K562 (cell line): ENCODE measurements around the gene PPP1R14B. TPM values are rescaled to one million over a fixed set of nuclear protein-coding genes. Genes with fewer than 3 reads are reported as not detected.

Experiments
- ATAC-seq: fragments of 200-7000 bp; cut with Tn5 transposase; 3 replicates; pipeline ENCODE4 v1.9.1; 2020; ENCODE audit warnings: moderate library complexity
- BruUV-seq: library from RNA; stranded (reverse); fragments of 400-500 nt; replicated peaks from 2 replicates; lab custom pipeline; 2021; lab: Mats Ljungman, UMichigan
- CTCF ChIA-PET: fragments of 300-600 bp; formaldehyde crosslinking; extraction: SDS; loops from one replicate; lab custom pipeline; 2021; ENCODE audit warnings: low intra/inter-chr PET ratio; lab: Yijun Ruan, JAX
- POLR2A ChIA-PET: fragments of 300-600, 350-650 bp; sonication (Branson Sonifier 250); formaldehyde crosslinking; extraction: SDS; loops from one replicate; lab custom pipeline; 2021; ENCODE audit warnings: antibody characterized with exemption, inconsistent platforms; lab: Yijun Ruan, JAX
- DNase-seq, 4 experiments: peaks; one replicate each; pipeline versions ENCODE4 v3.0.0 to v3.0.0-alpha.2; 2011 to 2018; ENCODE audit warnings: low spot score in 3 of 4, mixed read lengths in 3 of 4; ENCODE audit errors: extremely low read depth in 1 of 4
- FAIRE-seq: peaks from 2 replicates; lab custom pipeline; 2011; peaks lifted over from hg19 to GRCh38; lab: Jason Lieb, UNC
- H2AFZ ChIP-seq: 2 replicates; pipeline ENCODE4 v1.6.0; 2011; ENCODE audit warnings: low read depth, low read length, control low read depth, inconsistent platforms
- H3K27ac ChIP-seq: fragments of 200-600 bp; 3 replicates; pipeline ENCODE4 v1.8.0; 2011; ENCODE audit warnings: low read depth, mild to moderate bottlenecking, control low read depth, inconsistent platforms, low read length, moderate library complexity, mixed read lengths; ENCODE audit errors: extremely low read depth
- H3K27me3 ChIP-seq, 2 experiments: fragments of 300-600 bp in 1 of 2; 2 replicates in 1 of 2; 3 replicates in 1 of 2; pipeline versions ENCODE4 v1.6.0 to v1.8.0; 2011; ENCODE audit warnings: inconsistent platforms in 2 of 2, low read length in 2 of 2, mild to moderate bottlenecking in 1 of 2, mixed read lengths in 1 of 2, moderate library complexity in 1 of 2; ENCODE audit not compliant: control insufficient read depth in 2 of 2, insufficient read depth in 2 of 2
- H3K36me3 ChIP-seq: fragments of 300-600 bp; 3 replicates; pipeline ENCODE4 v1.8.0; 2011; ENCODE audit warnings: mild to moderate bottlenecking, low read length, inconsistent platforms; ENCODE audit not compliant: control insufficient read depth, insufficient read depth
- H3K4me1 ChIP-seq, 2 experiments: fragments of 200-600 bp in 1 of 2; replicated peaks in 1 of 2; 2 replicates in 1 of 2; 3 replicates in 1 of 2; pipeline versions ENCODE4 v1.5.1 to v1.8.0; 2011; ENCODE audit warnings: inconsistent platforms in 2 of 2, low read length in 2 of 2, mild to moderate bottlenecking in 1 of 2, mixed read lengths in 1 of 2, moderate library complexity in 1 of 2; ENCODE audit not compliant: control insufficient read depth in 2 of 2, insufficient read depth in 2 of 2
- H3K4me2 ChIP-seq: 2 replicates; pipeline ENCODE4 v1.6.1; 2011; ENCODE audit warnings: low read length, control low read depth, inconsistent platforms, mixed read lengths; ENCODE audit not compliant: insufficient read depth
- H3K4me3 ChIP-seq: fragments of 200-600 bp; sonication (generic), shearing (Covaris generic); 2 replicates; pipeline ENCODE4 v1.5.1; 2016; ENCODE audit warnings: control low read depth, inconsistent platforms
- H3K79me2 ChIP-seq: fragments of 200-600 bp; 3 replicates; pipeline ENCODE4 v1.8.0; 2011; ENCODE audit warnings: low read length, inconsistent platforms; ENCODE audit not compliant: control insufficient read depth, insufficient read depth
- H3K9ac ChIP-seq, 2 experiments: 2 replicates each; pipeline versions ENCODE4 v1.6.0 to v1.6.1; 2011; ENCODE audit warnings: low read depth in 2 of 2, low read length in 2 of 2, control low read depth in 1 of 2, inconsistent platforms in 1 of 2, mild to moderate bottlenecking in 1 of 2, mixed read lengths in 1 of 2; ENCODE audit not compliant: insufficient read depth in 1 of 2
- H3K9me1 ChIP-seq: one replicate; pipeline ENCODE4 v1.6.0; 2011; ENCODE audit warnings: inconsistent platforms, mild to moderate bottlenecking, low read length, moderate library complexity; ENCODE audit not compliant: control insufficient read depth, insufficient read depth
- H3K9me3 ChIP-seq: replicated peaks from 2 replicates; pipeline ENCODE4 v1.5.1; 2011; ENCODE audit warnings: low read depth, low read length, inconsistent platforms; ENCODE audit not compliant: control insufficient read depth, insufficient read depth
- H4K20me1 ChIP-seq: replicated peaks from 2 replicates; pipeline ENCODE4 v1.6.1; 2011; ENCODE audit warnings: low read length, inconsistent platforms, mixed read lengths; ENCODE audit not compliant: control insufficient read depth, insufficient read depth
- CEBPB ChIP-seq: fragments of 450-650 bp; IDR thresholded peaks from 2 replicates; pipeline ENCODE4 v1.6.1; 2016; ENCODE audit warnings: missing genetic modification characterization, missing compliant biosample characterization
- CEBPG ChIP-seq, 3 experiments: fragments of 200-800 bp in 1 of 3; sonication (Bioruptor generic) in 1 of 3; sonication (generic) in 1 of 3; formaldehyde crosslinking in 1 of 3; IDR thresholded peaks in 2 of 3; conservative IDR thresholded peaks in 1 of 3; 2 replicates each; pipeline versions ENCODE4 v1.6.1 to v1.8.0; 2016 to 2022; ENCODE audit warnings: missing compliant biosample characterization in 2 of 3, missing genetic modification characterization in 2 of 3, mild to moderate bottlenecking in 1 of 3, missing genetic modification reagents in 1 of 3
- CREBBP ChIP-seq: IDR thresholded peaks from one replicate; pipeline ENCODE4 v1.6.1; 2012; ENCODE audit warnings: low read depth, mild to moderate bottlenecking, control low read depth, inconsistent platforms, low read length
- EP400 ChIP-seq: fragments of 450-650 bp; IDR thresholded peaks from 2 replicates; pipeline ENCODE4 v1.6.1; 2017; ENCODE audit warnings: antibody characterized with exemption, mild to moderate bottlenecking, moderate library complexity
- KDM2B ChIP-seq: fragments of 250-450 bp; sonication (Bioruptor Pico); IDR thresholded peaks from 2 replicates; pipeline ENCODE4 v1.8.0; 2021; ENCODE audit warnings: mild to moderate bottlenecking, moderate library complexity
- PPARD ChIP-seq: fragments of 250-450 bp; sonication (Bioruptor Pico); IDR thresholded peaks from 2 replicates; pipeline ENCODE4 v1.8.0; 2022; ENCODE audit warnings: inconsistent platforms, mild to moderate bottlenecking, moderate library complexity
- WHSC1 ChIP-seq: IDR thresholded peaks from one replicate; pipeline ENCODE4 v1.6.1; 2012; ENCODE audit warnings: low read length, control low read depth, inconsistent platforms
- ZNF384 ChIP-seq: IDR thresholded peaks from 2 replicates; pipeline ENCODE4 v1.6.1; 2012; ENCODE audit warnings: low read depth, low read length, improper control_type of control experiment
- whole genome bisulfite sequencing: fragments of 100-300 bp; shearing (Covaris generic); methylation state at CpG from one replicate; pipeline ENCODE4 v1.1.6; 2016; ENCODE audit warnings: low coverage, mixed read lengths; ENCODE audit not compliant: insufficient coverage; ENCODE audit errors: missing lambda C conversion rate; 5-methylcytosine and 5-hydroxymethylcytosine counted together
- in situ Hi-C: fragments of 300-500 bp; cut with MboI; formaldehyde crosslinking; loops from 4 replicates; pipeline ENCODE4 v1.15.0; 2018; ENCODE audit warnings: inconsistent platforms, mixed read lengths
- intact Hi-C: fragments of 100-400 bp; cut with micrococcal nuclease; formaldehyde crosslinking; loops from 2 replicates; pipeline ENCODE4 v1.14.2; 2022
- polyA plus RNA-seq, 8 experiments: library from polyadenylated mRNA; depleted of rRNA in 4 of 8; stranded (reverse) in 5 of 8; unstranded in 3 of 8; fragments of >200 nt; fragmentation: Nextera tagmentation in 2 of 8; fragmentation: Illumina TruSeq in 1 of 8; extraction: Ambion mirVana in 2 of 8; extraction: Trizol in 1 of 8; gene quantifications; 2 replicates each; pipeline versions ENCODE4 v1.2.1 to v1.2.3, GENCODE V29; 2011 to 2014; ENCODE audit warnings: inconsistent platforms in 1 of 8, missing spikeins in 1 of 8
- total RNA-seq, 7 experiments: library from RNA; depleted of rRNA in 6 of 7; stranded (reverse); fragments of >200 nt in 6 of 7; fragmentation: Illumina TruSeq in 2 of 7; extraction: Trizol in 2 of 7; gene quantifications; 2 replicates each; pipeline versions ENCODE4 v1.2.1 to v1.2.3, GENCODE V29; 2011 to 2021; ENCODE audit warnings: low replicate concordance in 1 of 7
- TF ChIP-seq, protein P1 (sequence below): fragments of 450-650 bp; IDR thresholded peaks from 2 replicates; pipeline ENCODE4 v1.6.1; 2016
- TF ChIP-seq, protein P2 (sequence below), 2 experiments: fragments of 450-650 bp; formaldehyde crosslinking in 1 of 2; IDR thresholded peaks; 2 replicates each; pipeline versions ENCODE4 v1.4.0 to v1.6.1; 2014 to 2020; ENCODE audit warnings: mild to moderate bottlenecking in 2 of 2, borderline replicate concordance in 1 of 2, low read depth in 1 of 2

Gene PPP1R14B
- total and polyA plus RNA-seq, 9 of the 15 experiments (the other 6 are each of a cell fraction or from before 2014, with no cell fraction given): 7.7 to 566 (median 212) TPM

DNA sequence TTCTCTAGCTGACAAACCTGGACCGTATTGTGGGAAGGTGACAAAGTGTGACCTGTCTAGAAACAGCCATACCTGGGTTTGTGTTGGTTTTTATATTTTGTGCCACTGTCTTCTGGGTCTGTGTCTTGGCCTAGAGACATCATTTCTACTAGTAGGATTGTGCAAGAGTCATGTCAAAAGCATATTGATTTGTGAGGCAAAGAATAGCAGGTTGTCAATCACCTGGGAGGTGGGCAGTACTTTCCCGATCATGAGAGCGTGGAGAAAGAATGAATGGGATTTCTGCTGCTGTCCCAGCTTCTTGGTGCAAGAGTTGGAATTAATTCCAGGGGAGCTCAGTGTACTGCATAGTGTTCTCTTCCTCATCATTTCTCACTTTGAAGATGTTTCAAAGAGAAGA is 45.2 kb downstream of the PPP1R14B start:
- TF ChIP-seq, protein P1, sequence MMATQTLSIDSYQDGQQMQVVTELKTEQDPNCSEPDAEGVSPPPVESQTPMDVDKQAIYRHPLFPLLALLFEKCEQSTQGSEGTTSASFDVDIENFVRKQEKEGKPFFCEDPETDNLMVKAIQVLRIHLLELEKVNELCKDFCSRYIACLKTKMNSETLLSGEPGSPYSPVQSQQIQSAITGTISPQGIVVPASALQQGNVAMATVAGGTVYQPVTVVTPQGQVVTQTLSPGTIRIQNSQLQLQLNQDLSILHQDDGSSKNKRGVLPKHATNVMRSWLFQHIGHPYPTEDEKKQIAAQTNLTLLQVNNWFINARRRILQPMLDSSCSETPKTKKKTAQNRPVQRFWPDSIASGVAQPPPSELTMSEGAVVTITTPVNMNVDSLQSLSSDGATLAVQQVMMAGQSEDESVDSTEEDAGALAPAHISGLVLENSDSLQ: peak; percentile 14; the same call in 1 of the 2 replicates
- peak; percentile 50 for TF ChIP-seq CEBPB (tag)
- TF ChIP-seq ZNF384: no peak
- TF ChIP-seq PPARD (CRISPR knock-in tag): no peak
- TF ChIP-seq KDM2B: no peak
- no peak for TF ChIP-seq EP400
- no peak for TF ChIP-seq CEBPG (CRISPR knock-in tag; IDR thresholded peaks at IDR 0.05)
- TF ChIP-seq CEBPG (tag; conservative IDR thresholded peaks at IDR 0.05 in 1 of 2, IDR thresholded peaks at IDR 0.05 in 1 of 2): no peak
- TF ChIP-seq, protein P2, sequence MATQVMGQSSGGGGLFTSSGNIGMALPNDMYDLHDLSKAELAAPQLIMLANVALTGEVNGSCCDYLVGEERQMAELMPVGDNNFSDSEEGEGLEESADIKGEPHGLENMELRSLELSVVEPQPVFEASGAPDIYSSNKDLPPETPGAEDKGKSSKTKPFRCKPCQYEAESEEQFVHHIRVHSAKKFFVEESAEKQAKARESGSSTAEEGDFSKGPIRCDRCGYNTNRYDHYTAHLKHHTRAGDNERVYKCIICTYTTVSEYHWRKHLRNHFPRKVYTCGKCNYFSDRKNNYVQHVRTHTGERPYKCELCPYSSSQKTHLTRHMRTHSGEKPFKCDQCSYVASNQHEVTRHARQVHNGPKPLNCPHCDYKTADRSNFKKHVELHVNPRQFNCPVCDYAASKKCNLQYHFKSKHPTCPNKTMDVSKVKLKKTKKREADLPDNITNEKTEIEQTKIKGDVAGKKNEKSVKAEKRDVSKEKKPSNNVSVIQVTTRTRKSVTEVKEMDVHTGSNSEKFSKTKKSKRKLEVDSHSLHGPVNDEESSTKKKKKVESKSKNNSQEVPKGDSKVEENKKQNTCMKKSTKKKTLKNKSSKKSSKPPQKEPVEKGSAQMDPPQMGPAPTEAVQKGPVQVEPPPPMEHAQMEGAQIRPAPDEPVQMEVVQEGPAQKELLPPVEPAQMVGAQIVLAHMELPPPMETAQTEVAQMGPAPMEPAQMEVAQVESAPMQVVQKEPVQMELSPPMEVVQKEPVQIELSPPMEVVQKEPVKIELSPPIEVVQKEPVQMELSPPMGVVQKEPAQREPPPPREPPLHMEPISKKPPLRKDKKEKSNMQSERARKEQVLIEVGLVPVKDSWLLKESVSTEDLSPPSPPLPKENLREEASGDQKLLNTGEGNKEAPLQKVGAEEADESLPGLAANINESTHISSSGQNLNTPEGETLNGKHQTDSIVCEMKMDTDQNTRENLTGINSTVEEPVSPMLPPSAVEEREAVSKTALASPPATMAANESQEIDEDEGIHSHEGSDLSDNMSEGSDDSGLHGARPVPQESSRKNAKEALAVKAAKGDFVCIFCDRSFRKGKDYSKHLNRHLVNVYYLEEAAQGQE (IDR thresholded peaks at IDR 0.05; ENCODE audit: borderline replicate concordance): no peak
- TF ChIP-seq, protein P2 (CRISPR knock-in tag; IDR thresholded peaks at IDR 0.05; ENCODE audit: low read depth): no peak
- TF ChIP-seq CREBBP: no peak
- no peak for TF ChIP-seq WHSC1
- TF ChIP-seq, all 486 proteins: peak for 2
- H3K9ac ChIP-seq: no peak overlapping the region
- DNase-seq (no peak), FAIRE-seq (no peak), ATAC-seq (no peak)
- BruUV-seq: no TSS peak
- no peaks in the 10 kb centered on the region for H3K27me3 ChIP-seq
- H3K4me1 ChIP-seq: peaks cover 24 to 31% of the 10 kb centered on the region in 2 experiments; a peak in 4 of 5 replicates
- intact Hi-C loops (no loop called here), in situ Hi-C loops (no loop called here)
- no peak overlapping the region for H3K27ac ChIP-seq
- WGBS: 88% methylated on average over 3 of the region's 3 CpGs
- no peak overlapping the region for H2AFZ ChIP-seq
- ChIA-PET CTCF (no interaction called here), POLR2A (interaction anchor here (0.6 to 8.2 kb wide), 5 partner anchors 13 to 101 kb away, joined by 3 to 68 read pairs (median 3); partner anchors contain the start of genes CATSPERZ, ESRRA and STIP1)
- peaks cover 92% of the 10 kb centered on the region for H3K36me3 ChIP-seq
- H3K4me2 ChIP-seq: no peak overlapping the region
- no peaks in the 10 kb centered on the region; the same call in 1 of the 2 replicates for H4K20me1 ChIP-seq
- H3K79me2 ChIP-seq: peaks cover 12% of the 10 kb centered on the region
- H3K9me1 ChIP-seq: no peaks in the 10 kb centered on the region
- H3K9me3 ChIP-seq: no peaks in the 10 kb centered on the region
- H3K4me3 ChIP-seq: no peak overlapping the region
